Stimulated activated CD4-positive, alpha-beta T cell treated with anti-CD3 and anti-CD28 coated beads, Interleukin-4, amount 100 ng/mL, for 24 hours (primary cell): Measurements from ENCODE around the gene C6orf47.
A peak's percentile ranks its signal among the peaks of the same experiment; 100 is the strongest.

Experiments
- DNase-seq: peaks from one replicate; pipeline ENCODE4 v3.0.0-alpha.2; 2020

The C6orf47 gene

GRCh38 chr6:31658983-31659648, 1.5 kb downstream of the C6orf47 start:
- DNase-seq: no peak

GRCh38 chr6:31658158-31658688, 2.4 kb downstream of the C6orf47 start:
- DNase-seq: no peak

- no peak for DNase-seq
Measured at GRCh38 chr6:31657406-31658157, 3.0 kb downstream of the C6orf47 start.

- DNase-seq: no peak
Measured at GRCh38 chr6:31655349-31656237, 5.0 kb downstream of the C6orf47 start, which contains the start of gene APOM. Gene APOM (plus strand): TSS chr6:31655894. CDS start chr6:31655967, 73 bp downstream.

- no peak for DNase-seq
Measured at GRCh38 chr6:31654574-31655348, 5.8 kb downstream of the C6orf47 start.

- DNase-seq: peak; percentile 89
Measured at GRCh38 chr6:31652925-31653724, 7.5 kb downstream of the C6orf47 start.

GRCh38 chr6:31651602-31652191, 8.9 kb downstream of the C6orf47 start:
- no peak for DNase-seq

GRCh38 chr6:31645325-31645724, 15.3 kb downstream of the C6orf47 start:
- DNase-seq: no peak

GRCh38 chr6:31643818-31644454, 16.6 kb downstream of the C6orf47 start:
- DNase-seq: no peak

GRCh38 chr6:31642798-31643570, 17.6 kb downstream of the C6orf47 start:
- no peak for DNase-seq

- no peak for DNase-seq
Measured at GRCh38 chr6:31641370-31641769, 19.2 kb downstream of the C6orf47 start.

GRCh38 chr6:31640612-31641011, 20.0 kb downstream of the C6orf47 start:
- no peak for DNase-seq

GRCh38 chr6:31639449-31639861, 21.1 kb downstream of the C6orf47 start:
- peak; percentile 28 for DNase-seq

- DNase-seq: no peak
Measured at GRCh38 chr6:31639043-31639442, 21.5 kb downstream of the C6orf47 start.

- DNase-seq: no peak
Measured at GRCh38 chr6:31636698-31637596, 23.6 kb downstream of the C6orf47 start.

GRCh38 chr6:31634969-31635575, 25.5 kb downstream of the C6orf47 start:
- DNase-seq: no peak

- no peak for DNase-seq
Measured at GRCh38 chr6:31634131-31634530, 26.4 kb downstream of the C6orf47 start.

GRCh38 chr6:31633447-31633846, 27.1 kb downstream of the C6orf47 start:
- no peak for DNase-seq
